NAMALWA (cell line): Measurements from ENCODE around the gene TRIM33.

ENCODE experiments used
- DNase-seq: peaks from one replicate; pipeline ENCODE4 v3.0.0-alpha.2; 2015; ENCODE audit warnings: low spot score

Gene TRIM33

GRCh38 chr1:114349891-114350605 is 161.0 kb downstream of the TRIM33 start:
- no peak for DNase-seq

GRCh38 chr1:114347431-114348209 is 163.4 kb downstream of the TRIM33 start:
- DNase-seq = no peak

GRCh38 chr1:114346480-114347029 is 164.4 kb downstream of the TRIM33 start:
- DNase-seq = peak; percentile 95

GRCh38 chr1:114345930-114346479 is 165.0 kb downstream of the TRIM33 start:
- no peak for DNase-seq

- DNase-seq = no peak
These were observed 166.3 kb downstream of the TRIM33 start for GRCh38 chr1:114344656-114345055.
